Mammary epithelial cell (primary cell): Measurements from ENCODE around the gene CUX1.

Experiments used
- CTCF ChIP-seq, 2 donors: IDR thresholded peaks in 1 of 2; conservative IDR thresholded peaks in 1 of 2; 2 replicates each; pipeline ENCODE4 v1.5.1; 2011 to 2012; ENCODE audit warnings: inconsistent platforms in 2 of 2, low read length in 2 of 2, mild to moderate bottlenecking in 2 of 2, control low read depth in 1 of 2, low read depth in 1 of 2; ENCODE audit not compliant: insufficient read depth in 1 of 2; ENCODE audit errors: extremely low read depth in 1 of 2
- EZH2 ChIP-seq: IDR thresholded peaks from 2 replicates; pipeline ENCODE4 v1.6.1; 2012; ENCODE audit warnings: low read length, inconsistent platforms, borderline replicate concordance

- TF ChIP-seq CTCF (conservative IDR thresholded peaks at IDR 0.05 in 1 of 2, IDR thresholded peaks at IDR 0.05 in 1 of 2; ENCODE audit: extremely low read depth in 1 of 2, insufficient read depth in 1 of 2, low read depth in 1 of 2, low read length in 2 of 2) (no peak), EZH2 (no peak)
These were observed 1.1 kb downstream of the CUX1 start for GRCh38 chr7:101818287-101819071.
